GM12864 (cell line): ENCODE results near the gene ZFP1.

Experiments used
- DNase-seq: peaks from one replicate; pipeline ENCODE4 v3.0.0-alpha.2; 2011; ENCODE audit warnings: low read depth
- H3K4me3 ChIP-seq: 2 replicates; pipeline ENCODE4 v1.5.1; 2011; ENCODE audit warnings: mild to moderate bottlenecking, low read depth, low read length, control low read depth
- CTCF ChIP-seq: IDR thresholded peaks from 2 replicates; pipeline ENCODE4 v1.5.1; 2011; ENCODE audit warnings: low read depth, mild to moderate bottlenecking, moderate library complexity, low read length, control low read depth, inconsistent platforms; ENCODE audit errors: missing control alignments

ZFP1 gene

GRCh38 chr16:75138636-75139035 is 9.7 kb upstream of the ZFP1 start:
- no peak for DNase-seq
- no peak for TF ChIP-seq CTCF
- H3K4me3 ChIP-seq, result no peak overlapping the region

GRCh38 chr16:75139498-75139897 is 8.8 kb upstream of the ZFP1 start:
- H3K4me3 ChIP-seq, result no peak overlapping the region
- TF ChIP-seq CTCF, result no peak
- no peak for DNase-seq

- no peak for TF ChIP-seq CTCF
- no peak overlapping the region for H3K4me3 ChIP-seq
- no peak for DNase-seq
Observed at GRCh38 chr16:75143941-75144340, 4.4 kb upstream of the ZFP1 start.

- peak overlapping the region; percentile 92; the same call in 1 of the 2 replicates for H3K4me3 ChIP-seq
- TF ChIP-seq CTCF, result no peak
- no peak for DNase-seq
Observed at GRCh38 chr16:75147968-75148310, 385 bp upstream of the ZFP1 start.

GRCh38 chr16:75151798-75152197 is 3.5 kb downstream of the ZFP1 start:
- H3K4me3 ChIP-seq, result no peak overlapping the region
- TF ChIP-seq CTCF, result no peak
- no peak for DNase-seq

- H3K4me3 ChIP-seq, result no peak overlapping the region
- no peak for TF ChIP-seq CTCF
- DNase-seq, result no peak
Observed at GRCh38 chr16:75152635-75153034, 4.3 kb downstream of the ZFP1 start.

GRCh38 chr16:75160386-75160785 is 12.1 kb downstream of the ZFP1 start:
- no peak for TF ChIP-seq CTCF
- no peak for DNase-seq
- H3K4me3 ChIP-seq, result no peak overlapping the region
